HG03196 (cell line): Measurements from ENCODE around the gene HIBCH.
A peak's percentile ranks its signal among the peaks of the same experiment; 100 is the strongest.

Experiments
- ATAC-seq: cut with Tn5 transposase; IDR thresholded peaks from one replicate; pipeline ENCODE4 v1.9.1; 2021; ENCODE audit not compliant: unreplicated experiment

HIBCH gene

DNA sequence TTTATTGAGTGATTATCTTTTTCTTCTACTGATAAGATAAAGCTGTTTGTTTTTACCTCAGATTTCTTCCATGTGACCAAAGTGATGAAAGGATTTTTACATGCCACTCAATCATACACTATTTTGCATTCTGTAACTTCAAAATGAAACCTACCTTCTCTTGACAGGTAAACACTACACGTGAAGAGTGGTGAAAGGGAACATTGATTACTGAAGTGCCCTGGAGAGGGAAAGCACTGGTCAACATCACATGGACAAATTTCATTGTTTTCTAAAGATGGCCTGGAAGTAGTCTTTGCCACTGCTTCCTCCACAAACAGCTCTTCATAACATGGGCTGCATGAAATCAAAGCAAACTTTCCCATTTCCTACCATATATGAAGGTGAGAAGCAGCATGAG lies 120.1 kb downstream of the HIBCH start:
- no peak for ATAC-seq

DNA sequence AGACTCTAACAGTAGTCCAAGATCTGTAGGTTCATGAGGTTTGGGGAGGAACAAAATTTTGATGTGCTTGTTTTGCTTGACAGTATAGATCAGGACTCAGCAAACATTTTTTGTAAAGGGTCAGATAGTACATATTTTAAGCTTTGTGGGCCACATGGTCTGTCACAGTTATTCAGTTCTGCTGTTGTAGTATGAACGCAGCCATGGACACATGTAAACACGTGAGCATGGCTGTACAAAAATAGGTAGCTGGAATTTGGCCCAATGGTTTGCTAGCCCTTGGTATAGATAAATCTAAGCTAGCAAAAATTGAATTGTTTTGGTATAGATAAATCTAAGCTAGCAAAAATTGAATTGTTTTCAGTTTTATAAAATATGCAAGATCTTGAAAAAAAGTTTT lies 120.5 kb downstream of the HIBCH start:
- ATAC-seq, result no peak

DNA sequence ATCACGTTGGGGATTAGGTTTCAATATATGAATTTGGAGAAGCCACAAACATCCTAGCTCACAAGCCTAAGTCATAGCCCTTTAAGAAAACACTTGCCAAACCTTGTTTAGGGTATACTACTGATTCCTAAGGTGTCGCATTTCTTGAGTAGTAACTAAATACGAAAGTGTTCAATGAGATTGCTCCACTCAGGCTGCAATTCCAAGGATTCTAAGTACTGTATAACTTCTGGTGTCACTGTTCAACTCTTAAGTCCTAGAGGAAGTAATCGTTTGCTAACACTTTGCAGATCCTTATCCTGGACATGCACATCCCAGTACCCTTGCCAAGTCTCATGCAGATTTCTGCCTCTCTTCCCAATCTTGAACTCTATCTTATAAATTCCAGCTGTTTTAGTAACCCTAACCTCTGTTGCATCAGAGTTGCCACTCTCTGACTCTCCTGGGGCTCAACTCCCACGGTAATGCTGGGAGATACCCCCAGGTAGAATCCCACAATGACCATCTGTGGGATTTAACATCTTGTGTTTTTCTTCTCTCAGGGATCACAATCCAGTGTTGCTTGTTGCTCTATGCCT lies 122.4 kb downstream of the HIBCH start:
- ATAC-seq, result no peak

DNA sequence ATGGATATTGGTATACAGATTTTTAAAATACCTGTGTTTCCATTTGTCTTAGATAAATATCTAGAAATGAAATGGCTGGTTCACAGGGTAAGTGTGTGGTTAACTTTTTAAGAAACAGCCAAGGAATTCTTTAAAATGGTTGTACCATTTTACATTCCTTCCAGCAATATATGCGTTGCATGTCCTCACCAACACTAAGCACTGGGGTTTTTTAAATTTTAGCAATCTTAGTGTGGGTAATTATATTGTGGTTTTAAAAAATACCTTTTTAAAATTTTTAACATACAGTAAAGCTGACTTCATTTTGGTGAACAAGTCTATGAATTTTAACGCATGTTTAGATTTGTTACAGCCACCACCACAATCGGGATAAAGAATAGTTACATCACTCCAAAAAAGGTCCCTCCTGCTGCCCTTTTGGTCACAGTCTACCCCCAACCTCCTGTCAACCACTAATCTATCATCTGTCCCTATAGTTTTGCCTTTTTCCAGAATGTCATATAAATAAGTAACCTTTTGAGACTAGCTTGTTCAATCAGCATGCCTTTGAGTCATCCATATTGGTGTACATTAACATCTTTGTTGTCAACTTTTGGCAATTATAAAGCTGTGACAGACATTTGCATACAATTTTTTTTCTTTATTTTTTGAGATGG lies 129.0 kb downstream of the HIBCH start:
- ATAC-seq, result no peak

DNA sequence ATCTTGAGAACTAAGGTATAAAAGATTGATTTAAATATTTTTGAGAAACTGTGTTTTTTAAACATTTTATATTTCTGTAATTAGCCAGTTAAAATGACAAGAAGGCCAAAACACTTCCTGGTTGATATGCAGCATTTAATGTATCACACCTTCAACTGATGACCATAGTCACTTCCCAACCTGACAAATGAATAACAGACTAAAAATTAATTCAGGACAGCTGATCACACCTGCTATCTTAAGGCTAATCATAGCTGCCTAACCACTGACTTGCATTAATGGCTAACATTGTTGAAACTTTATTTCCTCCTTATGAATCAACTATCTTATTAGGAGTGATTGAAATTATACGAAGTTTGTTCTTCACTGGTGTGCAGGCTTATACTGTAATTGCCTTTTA lies 131.3 kb downstream of the HIBCH start:
- ATAC-seq, result no peak

DNA sequence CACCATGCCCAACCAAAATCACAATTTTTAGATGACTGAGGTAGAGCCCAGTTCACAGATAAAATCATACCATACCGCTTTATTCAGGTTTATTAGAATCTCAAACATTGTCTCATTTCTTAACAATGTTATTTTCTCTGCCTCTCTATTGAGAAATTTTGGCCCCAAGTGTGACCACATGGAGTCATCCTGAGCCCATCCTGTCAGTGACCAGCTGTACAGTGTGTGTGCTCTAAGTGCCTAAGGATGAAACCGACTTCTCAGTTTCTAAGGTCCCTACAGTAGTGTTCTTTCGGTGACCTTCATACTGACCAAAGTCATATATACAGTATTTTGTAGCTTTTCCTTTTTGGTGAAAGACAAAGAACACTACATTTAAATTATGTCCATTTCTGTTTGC lies 133.4 kb downstream of the HIBCH start:
- no peak for ATAC-seq

DNA sequence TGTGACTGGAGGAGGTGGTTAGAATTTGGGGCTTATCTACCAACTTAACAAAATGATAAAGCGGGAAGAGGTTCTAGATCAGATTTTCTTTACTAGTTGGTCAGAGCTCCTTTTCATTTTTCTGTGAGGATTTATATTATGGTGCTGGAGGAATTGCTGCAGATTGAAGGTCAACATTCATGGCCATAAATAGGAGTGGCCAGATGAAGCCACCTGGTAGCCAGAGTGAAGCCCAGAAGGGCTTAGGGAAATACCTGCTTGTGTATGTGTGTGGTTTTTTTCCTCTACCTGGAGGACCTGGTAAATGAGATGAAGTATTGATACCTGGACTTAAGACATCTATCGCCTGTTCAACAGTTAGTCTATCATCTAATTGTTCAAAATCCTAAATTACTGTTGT lies 134.2 kb downstream of the HIBCH start:
- ATAC-seq, result no peak

DNA sequence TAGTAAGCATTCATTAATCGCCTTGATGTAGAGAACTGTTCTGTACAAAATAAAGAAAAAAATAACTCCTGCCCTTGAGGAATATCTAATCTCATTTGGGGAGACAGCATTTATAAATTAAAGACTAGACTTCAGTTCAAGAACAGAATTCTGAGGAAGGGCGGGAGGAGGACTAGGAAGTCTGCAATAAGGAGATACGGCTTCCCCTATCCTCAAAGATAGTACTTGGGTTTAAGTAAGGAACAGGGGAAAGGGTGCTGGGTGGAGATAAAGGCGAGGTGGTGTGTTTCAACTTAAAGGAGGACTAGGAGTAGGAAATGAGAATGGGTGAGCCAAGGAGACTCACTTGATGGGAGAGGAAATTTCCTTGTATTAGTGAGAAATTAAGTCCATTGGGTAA lies 135.2 kb downstream of the HIBCH start:
- no peak for ATAC-seq

DNA sequence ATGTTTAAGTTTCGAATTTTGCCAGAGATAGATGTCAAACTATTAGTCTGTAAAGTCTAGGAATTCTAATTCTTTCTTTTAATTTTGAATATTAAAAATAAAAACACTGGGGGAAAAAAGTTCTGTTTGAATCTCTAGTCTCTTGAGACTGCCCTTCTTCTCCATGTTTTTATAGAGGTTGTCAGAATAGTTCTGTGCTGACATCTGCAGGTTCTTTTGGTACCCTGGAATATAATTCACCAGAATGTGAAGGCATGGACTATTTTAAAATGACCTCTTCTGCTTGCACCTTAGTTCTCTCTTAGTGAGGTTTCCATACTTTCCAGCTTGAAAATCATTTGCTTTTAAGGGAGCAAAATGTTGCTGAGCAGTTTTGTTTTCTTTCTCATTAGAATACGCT lies 136.1 kb downstream of the HIBCH start:
- no peak for ATAC-seq

DNA sequence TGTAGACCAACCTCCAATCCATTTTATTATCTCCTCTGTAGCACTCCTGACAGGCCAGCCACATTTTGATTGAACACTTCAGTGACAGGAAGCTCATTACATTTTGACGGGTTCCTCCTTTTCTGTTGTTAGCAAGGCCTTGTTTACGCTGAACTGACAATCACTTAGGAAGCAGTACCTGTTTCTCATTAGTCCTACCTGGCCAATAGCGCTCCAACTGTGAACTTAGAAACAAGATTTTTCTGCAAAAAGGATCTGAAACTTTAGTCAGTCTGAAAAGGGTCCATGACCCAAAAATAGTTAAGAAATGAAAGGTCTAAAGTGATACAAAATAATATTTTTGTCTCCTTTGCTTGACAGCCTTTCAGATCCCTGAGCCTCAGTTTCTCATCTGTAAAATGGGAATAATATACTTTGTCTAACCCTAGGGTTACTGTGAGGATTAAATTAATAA lies 137.5 kb downstream of the HIBCH start:
- no peak for ATAC-seq

DNA sequence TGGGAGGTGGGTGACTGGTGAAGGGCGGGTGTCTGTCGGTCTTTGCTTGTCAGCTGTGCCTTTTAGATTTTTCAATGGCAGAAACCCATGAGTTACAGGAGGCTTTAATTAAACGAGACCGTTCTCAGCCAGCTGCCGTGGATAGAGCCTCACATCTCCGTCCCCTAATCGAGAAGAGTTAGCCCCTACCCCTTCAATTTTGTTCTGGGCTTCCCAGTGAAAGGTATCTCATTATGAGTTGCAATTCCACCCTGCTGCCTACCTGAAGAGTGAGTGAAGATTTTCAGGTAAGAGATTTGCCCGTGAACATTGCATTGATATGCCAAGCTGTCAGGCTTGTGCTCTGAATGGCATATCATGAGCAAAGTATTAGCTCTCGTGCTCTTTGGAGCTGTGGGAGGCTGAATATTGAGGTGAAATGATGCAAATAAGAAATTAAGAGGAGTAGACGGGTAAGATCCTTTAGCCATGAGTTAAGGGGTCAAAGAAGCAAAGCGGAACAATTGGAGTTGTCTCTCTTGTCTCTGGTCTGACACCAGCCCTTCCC lies 138.4 kb downstream of the HIBCH start:
- no peak for ATAC-seq

DNA sequence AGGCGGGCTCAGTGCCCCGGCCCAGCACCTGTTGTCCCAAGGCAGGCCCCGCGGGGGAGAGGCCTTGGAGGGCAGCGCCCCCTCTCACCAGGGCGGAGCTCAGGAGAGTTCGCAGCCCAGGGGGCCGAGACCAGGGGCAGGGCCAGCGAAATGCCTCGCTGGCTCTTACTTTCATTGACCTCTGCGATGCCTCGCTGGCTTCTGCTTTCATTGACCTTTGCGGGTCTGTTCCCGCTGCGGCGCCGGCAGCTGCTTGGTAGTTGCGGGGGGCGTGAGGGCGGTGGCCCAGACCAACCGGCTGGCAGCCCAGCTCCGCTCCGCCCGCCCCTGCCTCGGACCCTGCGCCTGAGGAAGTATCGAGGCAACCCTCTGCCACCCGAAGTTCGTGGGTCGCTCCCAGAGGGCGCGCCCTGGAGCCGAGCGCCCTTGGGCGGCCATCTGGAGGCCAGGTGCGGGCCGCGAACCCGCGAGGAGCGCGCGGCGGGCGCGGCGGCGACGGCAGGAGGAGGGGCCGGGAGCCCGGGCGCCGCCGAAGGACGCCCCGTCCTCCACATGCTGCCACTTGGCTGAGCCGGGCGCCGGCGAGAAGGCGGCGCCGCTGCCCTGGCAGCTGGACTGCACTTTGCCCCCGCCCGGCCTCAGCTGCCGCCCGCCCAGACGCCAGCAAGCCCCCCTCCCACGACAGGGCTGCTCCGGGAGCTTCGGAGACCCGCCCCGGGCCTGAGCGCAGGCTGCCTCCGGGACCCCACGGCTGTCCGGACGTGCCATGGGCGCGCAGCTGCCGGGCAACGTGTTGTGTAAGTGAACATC lies 139.1 kb downstream of the HIBCH start:
- ATAC-seq, result peak; percentile 85

DNA sequence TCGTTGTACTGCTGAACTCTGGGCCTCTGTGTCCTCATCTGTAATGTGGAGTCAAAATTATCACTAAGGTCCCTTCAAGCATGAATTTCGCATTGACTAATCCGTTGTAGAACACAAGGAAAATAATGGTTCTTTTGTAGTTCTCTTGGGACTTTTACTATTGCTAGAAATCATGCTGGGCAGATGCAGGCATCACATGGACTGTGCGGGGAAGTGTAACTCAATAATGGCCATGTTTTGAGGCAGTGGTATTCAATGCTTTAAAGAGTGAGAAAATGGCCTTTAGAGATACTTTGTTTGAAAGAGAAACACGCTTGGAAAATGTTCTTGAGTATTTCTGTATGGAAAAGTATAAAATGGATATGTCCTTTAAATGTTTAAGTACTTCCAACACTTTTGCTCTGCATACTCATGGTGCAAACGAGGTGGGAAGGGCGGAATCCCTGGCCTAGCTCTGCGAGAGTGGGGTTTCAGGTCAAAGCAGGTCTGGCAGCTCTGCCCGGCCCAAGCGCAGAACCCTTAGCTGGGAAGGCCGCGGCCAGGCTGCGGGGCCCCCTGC lies 139.8 kb downstream of the HIBCH start:
- no peak for ATAC-seq

DNA sequence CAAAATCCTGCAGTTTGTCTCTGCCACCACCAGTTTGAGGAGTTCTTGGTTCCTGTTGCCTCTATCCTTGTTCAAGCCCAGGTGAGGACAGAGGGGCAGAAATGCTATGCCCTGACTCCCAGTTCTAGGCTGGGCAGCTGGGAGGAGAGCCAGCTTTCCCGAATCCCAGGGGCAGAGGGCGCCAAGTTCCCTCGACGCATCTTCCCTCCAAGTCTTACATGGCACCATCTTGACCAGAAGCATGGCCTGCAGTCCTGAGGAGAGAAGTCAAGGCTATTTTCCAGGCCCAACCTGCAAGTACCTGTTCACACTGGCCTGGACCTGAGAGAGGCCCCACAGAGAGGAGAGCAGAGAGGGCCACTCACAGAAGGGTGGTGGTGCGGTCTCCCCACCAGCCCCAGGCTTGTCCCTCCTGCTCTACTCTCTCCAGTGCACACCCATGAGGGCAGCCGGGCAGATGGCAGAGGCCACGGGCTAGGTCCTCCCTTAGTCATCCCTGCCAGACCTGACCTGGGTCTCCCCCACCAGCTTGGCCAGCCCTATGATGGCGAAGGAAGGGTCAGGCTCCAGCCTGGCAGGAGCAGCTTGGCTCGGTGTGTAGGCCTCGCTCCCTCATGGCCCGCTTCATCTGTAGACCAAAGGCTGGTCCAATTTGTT lies 141.4 kb downstream of the HIBCH start:
- ATAC-seq, result no peak

DNA sequence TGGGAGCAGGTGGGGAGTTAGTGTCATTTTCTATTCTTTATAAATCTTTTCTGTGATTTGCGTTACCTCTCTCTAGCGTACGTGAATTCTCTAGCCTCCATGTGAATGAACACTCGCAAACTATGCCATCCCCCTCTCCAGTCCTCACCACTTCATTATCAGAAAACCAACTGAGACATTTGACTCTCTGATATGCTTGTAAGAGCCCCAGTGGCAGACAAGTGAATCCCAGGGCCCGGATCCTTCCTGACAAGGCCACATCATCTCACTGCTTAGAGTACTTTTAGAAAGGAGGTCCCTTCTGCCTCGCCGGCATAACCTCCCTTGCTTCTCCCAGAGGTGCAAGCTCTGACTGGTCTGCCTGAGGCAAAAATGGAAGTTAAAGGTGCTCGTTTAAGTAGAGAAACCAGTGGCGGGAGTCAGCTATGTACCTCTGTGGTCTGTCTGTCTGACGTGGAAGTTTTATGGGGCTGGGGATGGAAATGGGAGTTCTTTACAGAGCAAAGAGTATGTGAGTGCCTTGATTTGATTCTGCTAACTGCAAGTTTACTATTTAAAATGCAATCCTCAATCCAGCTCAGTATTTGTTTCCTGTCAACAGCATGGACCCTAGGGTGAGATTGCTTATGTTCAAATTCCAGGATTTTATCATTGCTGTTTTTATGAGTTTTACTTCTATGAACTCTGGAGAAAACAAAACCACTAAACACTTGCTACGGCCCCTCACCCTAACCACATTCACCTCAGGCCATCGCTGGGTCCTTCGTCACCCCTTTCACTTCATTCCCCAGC lies 142.2 kb downstream of the HIBCH start:
- ATAC-seq, result no peak

DNA sequence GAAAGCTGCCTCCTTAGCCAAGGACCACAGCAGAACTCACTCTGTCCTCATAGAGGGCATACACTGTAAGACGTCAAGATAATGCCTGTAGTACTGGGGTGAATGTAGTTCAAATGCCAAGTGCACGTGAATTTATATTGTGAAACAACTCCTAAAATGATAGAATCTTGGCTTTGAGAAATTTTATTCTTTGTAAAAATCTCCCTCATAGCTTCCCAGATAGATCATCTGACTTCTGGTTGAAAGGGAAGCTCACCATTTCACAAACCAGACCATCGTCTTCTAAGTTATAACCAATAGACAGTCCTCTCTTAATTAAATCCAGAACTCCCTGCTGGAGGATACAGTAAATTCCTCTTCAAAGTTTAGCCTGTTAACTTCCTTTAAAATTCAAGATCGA lies 146.2 kb downstream of the HIBCH start:
- no peak for ATAC-seq

DNA sequence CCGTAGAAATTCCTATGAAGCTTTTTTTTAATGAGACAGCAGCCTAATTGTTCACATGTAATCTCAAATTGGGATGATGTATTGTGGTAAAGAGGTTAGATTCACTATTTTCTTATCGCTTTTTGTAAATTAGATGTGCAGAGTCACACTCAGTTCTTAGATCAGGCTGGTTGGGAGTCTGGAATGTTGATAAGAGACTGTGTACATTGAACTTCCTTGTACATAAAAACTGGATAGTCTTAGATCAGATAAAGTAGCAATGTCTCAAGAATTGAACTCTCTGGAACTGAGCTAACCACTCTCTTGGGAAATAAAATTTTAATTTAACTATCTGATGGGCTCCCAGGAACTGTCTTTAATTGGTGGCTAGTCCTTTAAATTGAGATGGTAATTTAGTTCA lies 149.0 kb downstream of the HIBCH start:
- no peak for ATAC-seq

DNA sequence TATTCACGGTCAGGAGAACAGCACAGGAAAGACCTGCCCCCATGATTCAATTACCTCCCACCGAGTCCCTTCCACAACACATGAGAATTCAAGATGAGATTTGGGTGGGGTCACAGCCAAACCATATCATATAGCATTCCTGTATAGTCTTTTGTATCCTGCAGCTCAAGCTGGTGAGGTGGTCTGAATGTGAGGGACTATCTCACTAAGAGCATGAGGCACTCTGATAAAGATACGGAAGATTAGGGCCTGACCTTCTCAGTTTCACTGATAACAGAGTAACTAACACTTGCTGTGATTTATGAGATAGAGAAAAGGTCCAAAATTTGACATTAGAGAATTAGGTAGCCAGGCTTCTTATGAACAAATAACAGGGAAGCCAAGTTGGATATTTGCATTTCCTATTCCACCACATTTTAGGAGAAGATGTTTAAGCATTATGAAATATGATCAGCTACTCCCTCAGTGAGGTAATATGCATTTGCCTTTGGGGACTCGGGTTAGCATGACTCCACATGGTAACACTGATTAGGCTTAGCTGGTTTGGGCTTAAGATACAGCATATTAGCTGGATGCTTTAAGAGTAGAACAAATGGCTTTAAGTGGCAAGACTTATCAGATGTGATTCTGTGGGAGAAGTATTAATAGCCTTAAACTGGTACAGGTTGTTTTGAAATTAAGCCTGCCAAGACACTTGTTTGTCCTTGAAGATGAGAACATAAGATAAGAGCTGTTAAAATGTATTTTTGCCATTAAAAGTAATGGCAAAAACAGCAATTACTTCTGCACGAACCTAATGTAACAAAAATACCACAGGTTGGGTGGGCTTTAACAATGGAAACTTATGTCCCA lies 150.2 kb downstream of the HIBCH start:
- ATAC-seq, result no peak

DNA sequence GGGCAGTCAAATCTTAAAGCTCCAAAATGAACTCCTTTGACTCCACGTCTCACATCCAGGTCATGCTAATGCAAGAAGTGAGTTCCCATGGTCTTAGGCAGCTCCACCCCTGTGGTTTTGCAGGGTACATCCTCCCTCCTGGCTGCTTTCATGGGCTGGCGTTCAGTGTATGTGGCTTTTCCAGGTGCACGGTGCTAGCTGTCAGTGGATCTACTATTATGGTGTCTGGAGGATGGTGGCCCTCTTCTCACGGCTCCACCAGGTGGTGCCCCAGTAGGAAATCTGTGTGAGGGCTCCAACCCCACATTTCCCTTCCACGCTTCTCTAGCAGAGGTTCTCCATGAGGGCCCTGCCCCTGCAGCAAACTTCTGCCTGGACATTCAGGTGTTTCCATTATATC lies 151.9 kb downstream of the HIBCH start:
- ATAC-seq, result no peak
